IPS DF 19.7 (cell line): ENCODE measurements around the gene MYOG.

ENCODE experiments used
- DNase-seq: peaks from one replicate; pipeline ENCODE4 v3.0.0-alpha.2; 2013; ENCODE audit warnings: low read depth, low spot score

Gene MYOG

GRCh38 chr1:203085528-203086406 is at the start of gene MYOG:
TSS of gene MYOG (minus strand) at chr1:203086012. CDS start at chr1:203085961, 51 bp downstream.
- no peak for DNase-seq

- no peak for DNase-seq
Measured at GRCh38 chr1:203133970-203134725, 48.3 kb upstream of the MYOG start.

GRCh38 chr1:203131548-203132200 is 45.9 kb upstream of the MYOG start:
- DNase-seq = no peak

GRCh38 chr1:203130358-203130985 is 44.7 kb upstream of the MYOG start:
- no peak for DNase-seq

GRCh38 chr1:203129501-203130231 is 43.9 kb upstream of the MYOG start:
- no peak for DNase-seq

GRCh38 chr1:203128716-203129500 is 43.1 kb upstream of the MYOG start:
- DNase-seq = no peak

- no peak for DNase-seq
Measured at GRCh38 chr1:203128431-203128715, 42.6 kb upstream of the MYOG start.

GRCh38 chr1:203127666-203128430 is 42.0 kb upstream of the MYOG start, which contains the start of gene ADORA1:
TSS of gene ADORA1 (plus strand) at chr1:203127726. CDS start at chr1:203128842, 1,116 bp downstream.
- no peak for DNase-seq

- no peak for DNase-seq
Measured at GRCh38 chr1:203126866-203127665, 41.3 kb upstream of the MYOG start.

- no peak for DNase-seq
Measured at GRCh38 chr1:203126151-203126865, 40.5 kb upstream of the MYOG start.

- DNase-seq = no peak
Measured at GRCh38 chr1:203124546-203125317, 38.9 kb upstream of the MYOG start.

GRCh38 chr1:203124011-203124410 is 38.2 kb upstream of the MYOG start:
- no peak for DNase-seq

GRCh38 chr1:203122159-203122558 is 36.3 kb upstream of the MYOG start:
- no peak for DNase-seq

GRCh38 chr1:203121186-203122015 is 35.6 kb upstream of the MYOG start:
- DNase-seq = no peak

GRCh38 chr1:203120325-203121153 is 34.7 kb upstream of the MYOG start:
- no peak for DNase-seq
